Measurements from ENCODE around the gene FBXO39. TPM values are rescaled to one million over a fixed set of nuclear protein-coding genes. Genes with fewer than 3 reads are reported as not detected.

Gene FBXO39
- total and polyA plus RNA-seq, 2 of the 4 experiments (the other 2 are of a cell fraction): not detected

- CTCF ChIA-PET: no interaction called here
- Histone ChIP-seq H3K4me2 (ENCODE audit: low read depth, low read length) (no peak overlapping the region), H4K91ac (ENCODE audit: insufficient read depth, low read depth, low read length) (no peak overlapping the region), H2BK120ac (ENCODE audit: low read depth, low read length) (no peak overlapping the region), H3K4me3 (ENCODE audit: insufficient read depth, low read depth, low read length) (no peak overlapping the region), H3K4me1 (ENCODE audit: control insufficient read depth, insufficient read depth, low read length) (no peaks in the 10 kb centered on the region), H3K9me1 (ENCODE audit: insufficient read depth, low read length) (no peaks in the 10 kb centered on the region), H3K4ac (ENCODE audit: low read depth, low read length) (no peak overlapping the region), H4K20me1 (ENCODE audit: insufficient read depth, low read length) (no peaks in the 10 kb centered on the region), H2BK15ac (ENCODE audit: low read depth, low read length) (no peak overlapping the region), H3K23ac (ENCODE audit: low read depth, low read length) (no peak overlapping the region), H3K36me3 (ENCODE audit: control insufficient read depth, insufficient read depth, low read length) (no peaks in the 10 kb centered on the region), H4K5ac (ENCODE audit: low read depth, low read length) (no peak overlapping the region), H4K8ac (ENCODE audit: low read depth in 2 of 2, low read length in 2 of 2) (no peak overlapping the region), H3K9me3 (ENCODE audit: control insufficient read depth, insufficient read depth, low read length) (no peaks in the 10 kb centered on the region), H3K27me3 (ENCODE audit: control insufficient read depth, insufficient read depth, low read length) (no peaks in the 10 kb centered on the region; the same call in 1 of the 2 replicates), H3K14ac (replicated peaks; ENCODE audit: low read depth, low read length) (no peak overlapping the region), H2AK5ac (ENCODE audit: low read depth, low read length) (no peak overlapping the region), H2AK9ac (replicated peaks; ENCODE audit: low read depth, low read length, poor library complexity) (no peak overlapping the region), H3K9ac (ENCODE audit: low read depth, low read length) (no peak overlapping the region), H3K27ac (ENCODE audit: insufficient read depth, low read length) (no peak overlapping the region), H3K56ac (ENCODE audit: extremely low read depth, insufficient read depth, low read length) (no peak overlapping the region), H3K79me1 (ENCODE audit: low read depth in 1 of 2, low read length in 2 of 2) (no peaks in the 10 kb centered on the region), H2AFZ (replicated peaks; ENCODE audit: low read length, poor library complexity) (no peak overlapping the region), H2BK20ac (ENCODE audit: low read depth, low read length) (no peak overlapping the region), H3K18ac (ENCODE audit: low read depth, low read length) (no peak overlapping the region), H2BK5ac (ENCODE audit: low read depth, low read length, poor library complexity, severe bottlenecking) (no peak overlapping the region)
- 80% methylated on average over 1 of the region's 9 CpGs; no CpG with 5 or more reads in 1 of the 2 experiments for WGBS, 2 experiments (ENCODE audit: extremely low coverage in 2 of 2, insufficient read length in 1 of 2)
- intact Hi-C loops (cut with micrococcal nuclease) (no loop called here), in situ Hi-C loops (cut with MboI; ENCODE audit: low sequenced_read_pairs) (no loop called here), dilution Hi-C loops (cut with HindIII; ENCODE audit: low sequenced_read_pairs, unreplicated experiment) (no loop called here)
- no peak for DNase-seq
- BruUV-seq (replicated peaks): no TSS peak
- POLR2A ChIA-PET (ENCODE audit: unreplicated experiment): no interaction called here
- TF ChIP-seq, protein P1, sequence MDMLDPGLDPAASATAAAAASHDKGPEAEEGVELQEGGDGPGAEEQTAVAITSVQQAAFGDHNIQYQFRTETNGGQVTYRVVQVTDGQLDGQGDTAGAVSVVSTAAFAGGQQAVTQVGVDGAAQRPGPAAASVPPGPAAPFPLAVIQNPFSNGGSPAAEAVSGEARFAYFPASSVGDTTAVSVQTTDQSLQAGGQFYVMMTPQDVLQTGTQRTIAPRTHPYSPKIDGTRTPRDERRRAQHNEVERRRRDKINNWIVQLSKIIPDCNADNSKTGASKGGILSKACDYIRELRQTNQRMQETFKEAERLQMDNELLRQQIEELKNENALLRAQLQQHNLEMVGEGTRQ (IDR thresholded peaks at IDR 0.05; ENCODE audit: low read depth, low read length): no peak
- TF ChIP-seq RFX5 (IDR thresholded peaks at IDR 0.05; ENCODE audit: low read depth, low read length): no peak
- TF ChIP-seq FOS (IDR thresholded peaks at IDR 0.05; ENCODE audit: low read depth, low read length): no peak
- TF ChIP-seq RCOR1 (IDR thresholded peaks at IDR 0.05; ENCODE audit: insufficient replicate concordance, low read length): no peak
- TF ChIP-seq MAFK (IDR thresholded peaks at IDR 0.05; ENCODE audit: low read depth, low read length): no peak
- TF ChIP-seq CEBPB (IDR thresholded peaks at IDR 0.05; ENCODE audit: low read depth, low read length): no peak
- TF ChIP-seq BHLHE40 (IDR thresholded peaks at IDR 0.05; ENCODE audit: low read depth, low read length): no peak
- TF ChIP-seq, protein P2, sequence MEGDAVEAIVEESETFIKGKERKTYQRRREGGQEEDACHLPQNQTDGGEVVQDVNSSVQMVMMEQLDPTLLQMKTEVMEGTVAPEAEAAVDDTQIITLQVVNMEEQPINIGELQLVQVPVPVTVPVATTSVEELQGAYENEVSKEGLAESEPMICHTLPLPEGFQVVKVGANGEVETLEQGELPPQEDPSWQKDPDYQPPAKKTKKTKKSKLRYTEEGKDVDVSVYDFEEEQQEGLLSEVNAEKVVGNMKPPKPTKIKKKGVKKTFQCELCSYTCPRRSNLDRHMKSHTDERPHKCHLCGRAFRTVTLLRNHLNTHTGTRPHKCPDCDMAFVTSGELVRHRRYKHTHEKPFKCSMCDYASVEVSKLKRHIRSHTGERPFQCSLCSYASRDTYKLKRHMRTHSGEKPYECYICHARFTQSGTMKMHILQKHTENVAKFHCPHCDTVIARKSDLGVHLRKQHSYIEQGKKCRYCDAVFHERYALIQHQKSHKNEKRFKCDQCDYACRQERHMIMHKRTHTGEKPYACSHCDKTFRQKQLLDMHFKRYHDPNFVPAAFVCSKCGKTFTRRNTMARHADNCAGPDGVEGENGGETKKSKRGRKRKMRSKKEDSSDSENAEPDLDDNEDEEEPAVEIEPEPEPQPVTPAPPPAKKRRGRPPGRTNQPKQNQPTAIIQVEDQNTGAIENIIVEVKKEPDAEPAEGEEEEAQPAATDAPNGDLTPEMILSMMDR (conservative IDR thresholded peaks at IDR 0.05; ENCODE audit: low read depth, low read length): no peak
- TF ChIP-seq NFE2L2 (IDR thresholded peaks at IDR 0.05; ENCODE audit: low read depth, low read length): no peak
- no peak for TF ChIP-seq CHD1 (IDR thresholded peaks at IDR 0.05; ENCODE audit: low read depth, low read length)
- TF ChIP-seq RAD21 (IDR thresholded peaks at IDR 0.05; ENCODE audit: low read length): no peak
- no peak for TF ChIP-seq MAZ (IDR thresholded peaks at IDR 0.05; ENCODE audit: borderline replicate concordance, low read depth, low read length)
- TF ChIP-seq SMC3 (IDR thresholded peaks at IDR 0.05; ENCODE audit: low read depth, low read length): no peak
- TF ChIP-seq ELK1 (IDR thresholded peaks at IDR 0.05; ENCODE audit: borderline replicate concordance, low read depth, low read length): no peak
- TF ChIP-seq MXI1 (IDR thresholded peaks at IDR 0.05; ENCODE audit: borderline replicate concordance, low read depth, low read length): no peak
- ATAC-seq (ENCODE audit: low read depth): no peak
Measured at GRCh38 chr17:6811510-6811909, 35.5 kb downstream of the FBXO39 start.
